BE2C (cell line): ENCODE results near the gene FERMT1.
"Not testable (repeated sequence)": the region's sequence is repeated elsewhere in the genome, so short reads cannot be mapped to it uniquely, and the experiment has no call there.

Experiments used
- DNase-seq: peaks from one replicate; pipeline ENCODE4 v3.0.0-alpha.2; 2020
- H3K27me3 ChIP-seq: fragments of 250-450 bp; sonication (Bioruptor Pico); 2 replicates; pipeline ENCODE4 v1.5.1; 2020; ENCODE audit warnings: mild to moderate bottlenecking
- H3K36me3 ChIP-seq: fragments of 250-450 bp; sonication (Bioruptor Pico); 2 replicates; pipeline ENCODE4 v1.5.1; 2020; ENCODE audit warnings: mild to moderate bottlenecking
- H3K4me1 ChIP-seq: fragments of 250-450 bp; sonication (Bioruptor Pico); 2 replicates; pipeline ENCODE4 v1.5.1; 2020
- H3K4me3 ChIP-seq: 2 replicates; pipeline ENCODE4 v1.5.1; 2011; ENCODE audit warnings: low read depth, low read length
- H3K9me3 ChIP-seq: fragments of 250-450 bp; sonication (Bioruptor Pico); 2 replicates; pipeline ENCODE4 v1.5.1; 2020
- TF ChIP-seq, protein P1 (sequence below): IDR thresholded peaks from 2 replicates; pipeline ENCODE4 v1.5.1; 2012; ENCODE audit warnings: mild to moderate bottlenecking, low read depth, low read length

The FERMT1 gene

GRCh38 chr20:6039766-6040165 lies 83.1 kb downstream of the FERMT1 start:
- H3K4me3 ChIP-seq: no peak overlapping the region
- TF ChIP-seq, protein P1, sequence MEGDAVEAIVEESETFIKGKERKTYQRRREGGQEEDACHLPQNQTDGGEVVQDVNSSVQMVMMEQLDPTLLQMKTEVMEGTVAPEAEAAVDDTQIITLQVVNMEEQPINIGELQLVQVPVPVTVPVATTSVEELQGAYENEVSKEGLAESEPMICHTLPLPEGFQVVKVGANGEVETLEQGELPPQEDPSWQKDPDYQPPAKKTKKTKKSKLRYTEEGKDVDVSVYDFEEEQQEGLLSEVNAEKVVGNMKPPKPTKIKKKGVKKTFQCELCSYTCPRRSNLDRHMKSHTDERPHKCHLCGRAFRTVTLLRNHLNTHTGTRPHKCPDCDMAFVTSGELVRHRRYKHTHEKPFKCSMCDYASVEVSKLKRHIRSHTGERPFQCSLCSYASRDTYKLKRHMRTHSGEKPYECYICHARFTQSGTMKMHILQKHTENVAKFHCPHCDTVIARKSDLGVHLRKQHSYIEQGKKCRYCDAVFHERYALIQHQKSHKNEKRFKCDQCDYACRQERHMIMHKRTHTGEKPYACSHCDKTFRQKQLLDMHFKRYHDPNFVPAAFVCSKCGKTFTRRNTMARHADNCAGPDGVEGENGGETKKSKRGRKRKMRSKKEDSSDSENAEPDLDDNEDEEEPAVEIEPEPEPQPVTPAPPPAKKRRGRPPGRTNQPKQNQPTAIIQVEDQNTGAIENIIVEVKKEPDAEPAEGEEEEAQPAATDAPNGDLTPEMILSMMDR: no peak
- H3K9me3 ChIP-seq: no peaks in the 10 kb centered on the region
- no peak for DNase-seq
- no peaks in the 10 kb centered on the region for H3K4me1 ChIP-seq
- peaks cover 39% of the 10 kb centered on the region for H3K36me3 ChIP-seq
- no peaks in the 10 kb centered on the region for H3K27me3 ChIP-seq

DNA sequence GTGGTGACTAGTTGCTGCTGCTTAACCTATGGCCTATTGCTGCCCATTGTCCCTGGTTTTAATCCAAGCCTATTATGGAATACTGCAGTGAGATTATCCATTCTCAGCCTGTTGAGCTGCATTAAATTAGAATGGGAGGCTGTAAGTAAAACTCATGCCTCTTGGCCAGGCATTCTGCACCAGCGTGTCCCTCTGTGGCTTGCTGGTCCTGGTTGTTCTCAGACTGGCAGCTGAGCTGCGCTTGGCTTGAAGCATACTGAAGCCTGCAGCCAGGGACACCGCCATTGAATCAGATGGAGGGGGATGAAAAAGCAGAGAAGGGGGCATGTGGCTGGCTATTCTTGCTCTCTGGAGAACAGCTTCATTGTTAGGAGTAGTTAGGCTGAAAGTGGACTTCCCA lies 84.6 kb downstream of the FERMT1 start:
- DNase-seq: no peak
- no peaks in the 10 kb centered on the region for H3K4me1 ChIP-seq
- H3K36me3 ChIP-seq: peaks cover 46% of the 10 kb centered on the region
- TF ChIP-seq, protein P1: no peak
- H3K9me3 ChIP-seq: no peaks in the 10 kb centered on the region
- H3K27me3 ChIP-seq: no peaks in the 10 kb centered on the region
- no peak overlapping the region for H3K4me3 ChIP-seq

DNA sequence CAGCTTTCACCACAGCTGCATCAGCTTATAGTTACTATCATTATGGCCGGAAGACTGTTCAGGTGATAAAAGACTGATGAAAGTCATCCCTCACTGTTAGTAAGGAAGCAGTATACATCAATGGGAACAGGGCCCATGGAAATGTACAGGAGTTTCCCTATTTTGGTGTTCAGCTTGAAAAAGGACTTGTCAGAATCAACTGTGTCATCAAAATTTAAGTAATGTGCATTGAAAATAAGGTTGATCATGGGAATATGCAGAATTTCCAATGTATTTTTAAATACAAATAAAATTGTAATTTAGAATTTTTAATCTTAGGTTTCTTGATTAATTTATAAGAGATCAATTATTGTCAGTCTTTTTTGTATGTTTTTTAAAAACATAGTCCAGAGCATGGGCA lies 85.7 kb downstream of the FERMT1 start:
- H3K36me3 ChIP-seq: peaks cover 46% of the 10 kb centered on the region

GRCh38 chr20:6036213-6036612 lies 86.6 kb downstream of the FERMT1 start:
- TF ChIP-seq, protein P1: no peak
- H3K4me3 ChIP-seq: no peak overlapping the region
- no peak for DNase-seq
- H3K9me3 ChIP-seq: no peaks in the 10 kb centered on the region
- peaks cover 43% of the 10 kb centered on the region for H3K36me3 ChIP-seq
- H3K27me3 ChIP-seq: no peaks in the 10 kb centered on the region
- H3K4me1 ChIP-seq: no peaks in the 10 kb centered on the region

More for the DNA sequence above, 85.7 kb downstream of the FERMT1 start:
- no peaks in the 10 kb centered on the region for H3K4me1 ChIP-seq
- DNase-seq: no peak
- TF ChIP-seq, protein P1: no peak
- no peaks in the 10 kb centered on the region for H3K27me3 ChIP-seq
- no peak overlapping the region for H3K4me3 ChIP-seq
- no peaks in the 10 kb centered on the region for H3K9me3 ChIP-seq

- DNase-seq: no peak
- Histone ChIP-seq H3K36me3 (peaks cover 35% of the 10 kb centered on the region), H3K9me3 (no peaks in the 10 kb centered on the region), H3K27me3 (no peaks in the 10 kb centered on the region), H3K4me1 (no peaks in the 10 kb centered on the region), H3K4me3 (no peak overlapping the region)
- TF ChIP-seq, protein P1: no peak
Measured at GRCh38 chr20:6034134-6034969, 88.5 kb downstream of the FERMT1 start.

GRCh38 chr20:6032907-6033306 lies 89.9 kb downstream of the FERMT1 start:
- not testable (repeated sequence) for H3K27me3 ChIP-seq, H3K4me3 ChIP-seq, DNase-seq, H3K4me1 ChIP-seq, H3K9me3 ChIP-seq
- peaks cover 29% of the 10 kb centered on the region for H3K36me3 ChIP-seq
